ENCODE measurements around the gene MPRIP. TPM values are rescaled to one million over a fixed set of nuclear protein-coding genes. Genes with fewer than 3 reads are reported as not detected.
"Not testable (repeated sequence)": the region's sequence is repeated elsewhere in the genome, so short reads cannot be mapped to it uniquely, and the experiment has no call there.

The MPRIP gene
- total RNA-seq, 2 experiments from 2014 or later: 210 to 239 TPM

GRCh38 chr17:17004997-17005614 lies 37.2 kb upstream of the MPRIP start:
- H3K27ac Mint-ChIP-seq; ATAC-seq (ENCODE audit: low read depth); H3K36me3 Mint-ChIP-seq; H3K4me3 Mint-ChIP-seq; DNase-seq; H3K4me1 Mint-ChIP-seq; H3K9me3 Mint-ChIP-seq; H3K27me3 Mint-ChIP-seq; POLR2A ChIA-PET: not testable (repeated sequence)

- H3K4me1 Mint-ChIP-seq; H3K9me3 Mint-ChIP-seq; H3K4me3 Mint-ChIP-seq; H3K36me3 Mint-ChIP-seq; DNase-seq; H3K27me3 Mint-ChIP-seq; ATAC-seq (ENCODE audit: low read depth); H3K27ac Mint-ChIP-seq; POLR2A ChIA-PET: not testable (repeated sequence)
Measured at GRCh38 chr17:17007891-17008290, 34.4 kb upstream of the MPRIP start.

- H3K4me1 Mint-ChIP-seq; H3K36me3 Mint-ChIP-seq; H3K27ac Mint-ChIP-seq; H3K27me3 Mint-ChIP-seq; H3K9me3 Mint-ChIP-seq; ATAC-seq (ENCODE audit: low read depth); H3K4me3 Mint-ChIP-seq; POLR2A ChIA-PET; DNase-seq: not testable (repeated sequence)
Measured at GRCh38 chr17:17008621-17009397, 33.4 kb upstream of the MPRIP start.

- H3K27ac Mint-ChIP-seq; H3K4me3 Mint-ChIP-seq; H3K27me3 Mint-ChIP-seq; H3K9me3 Mint-ChIP-seq; H3K4me1 Mint-ChIP-seq; H3K36me3 Mint-ChIP-seq; POLR2A ChIA-PET; DNase-seq; ATAC-seq (ENCODE audit: low read depth): not testable (repeated sequence)
Measured at GRCh38 chr17:17009972-17010371, 32.3 kb upstream of the MPRIP start.

- H3K4me3 Mint-ChIP-seq; ATAC-seq (ENCODE audit: low read depth); H3K27ac Mint-ChIP-seq; H3K4me1 Mint-ChIP-seq; H3K27me3 Mint-ChIP-seq; H3K36me3 Mint-ChIP-seq; POLR2A ChIA-PET; H3K9me3 Mint-ChIP-seq; DNase-seq: not testable (repeated sequence)
Measured at GRCh38 chr17:17010545-17011034, 31.7 kb upstream of the MPRIP start.

- H3K4me1 Mint-ChIP-seq; H3K27me3 Mint-ChIP-seq; ATAC-seq (ENCODE audit: low read depth); H3K36me3 Mint-ChIP-seq; H3K4me3 Mint-ChIP-seq; H3K27ac Mint-ChIP-seq; POLR2A ChIA-PET; DNase-seq; H3K9me3 Mint-ChIP-seq: not testable (repeated sequence)
Measured at GRCh38 chr17:17011043-17011907, 31.0 kb upstream of the MPRIP start.

GRCh38 chr17:17013828-17014747 lies 28.2 kb upstream of the MPRIP start:
- DNase-seq; H3K36me3 Mint-ChIP-seq; H3K27ac Mint-ChIP-seq; ATAC-seq (ENCODE audit: low read depth); H3K9me3 Mint-ChIP-seq; H3K4me3 Mint-ChIP-seq; H3K27me3 Mint-ChIP-seq: not testable (repeated sequence)
- peaks cover 18% of the 10 kb centered on the region for H3K4me1 Mint-ChIP-seq
- POLR2A ChIA-PET: interaction anchor here (0.6 kb wide), 1 partner anchor 958 kb away, joined by 6 read pairs; no protein-coding TSS in a partner anchor

GRCh38 chr17:17014748-17015124 lies 27.5 kb upstream of the MPRIP start:
- H3K4me3 Mint-ChIP-seq; H3K27me3 Mint-ChIP-seq; ATAC-seq (ENCODE audit: low read depth); DNase-seq; H3K27ac Mint-ChIP-seq; H3K36me3 Mint-ChIP-seq; H3K9me3 Mint-ChIP-seq; POLR2A ChIA-PET: not testable (repeated sequence)
- H3K4me1 Mint-ChIP-seq: peaks cover 18% of the 10 kb centered on the region

- H3K4me3 Mint-ChIP-seq: no peak overlapping the region
- ATAC-seq (ENCODE audit: low read depth): no peak
Measured at GRCh38 chr17:17015230-17015629, 27.0 kb upstream of the MPRIP start.

GRCh38 chr17:17016199-17017197 lies 25.8 kb upstream of the MPRIP start:
- H3K36me3 Mint-ChIP-seq; H3K4me3 Mint-ChIP-seq; DNase-seq; H3K27me3 Mint-ChIP-seq; POLR2A ChIA-PET; ATAC-seq (ENCODE audit: low read depth); H3K9me3 Mint-ChIP-seq: not testable (repeated sequence)
- H3K27ac Mint-ChIP-seq: peak overlapping the region; percentile 3
- peaks cover 18% of the 10 kb centered on the region for H3K4me1 Mint-ChIP-seq

More at GRCh38 chr17:17015230-17015629, 27.0 kb upstream of the MPRIP start:
- H3K27me3 Mint-ChIP-seq: peaks cover 5% of the 10 kb centered on the region
- POLR2A ChIA-PET: no interaction called here
- no peaks in the 10 kb centered on the region for H3K9me3 Mint-ChIP-seq
- no peaks in the 10 kb centered on the region for H3K36me3 Mint-ChIP-seq
- peaks cover 18% of the 10 kb centered on the region for H3K4me1 Mint-ChIP-seq
- no peak for DNase-seq
- no peak overlapping the region for H3K27ac Mint-ChIP-seq

- H3K36me3 Mint-ChIP-seq: no peaks in the 10 kb centered on the region
- POLR2A ChIA-PET: no interaction called here
- peaks cover 18% of the 10 kb centered on the region for H3K4me1 Mint-ChIP-seq
- no peak for ATAC-seq (ENCODE audit: low read depth)
- H3K9me3 Mint-ChIP-seq: no peaks in the 10 kb centered on the region
- peaks cover 5% of the 10 kb centered on the region for H3K27me3 Mint-ChIP-seq
- no peak overlapping the region for H3K4me3 Mint-ChIP-seq
- no peak for DNase-seq
- no peak overlapping the region for H3K27ac Mint-ChIP-seq
Measured at GRCh38 chr17:17017343-17018014, 24.8 kb upstream of the MPRIP start.
